Tibial artery (tissue), 4 donors: ENCODE data around the gene NUDT5.

ENCODE experiments used
- DNase-seq, 2 donors: peaks; one replicate each; pipeline ENCODE4 v3.0.0-alpha.2; 2019
- H3K27ac ChIP-seq, 2 donors: fragments of 200-600 bp; sonication (generic) in 1 of 2; 1 replicate in 1 of 2; 2 replicates in 1 of 2; pipeline ENCODE4 v1.5.1; 2018 to 2019; ENCODE audit warnings: mild to moderate bottlenecking in 1 of 2
- H3K27me3 ChIP-seq, 2 donors: fragments of 200-600 bp; sonication (generic) in 1 of 2; one replicate each; pipeline versions ENCODE4 v1.5.1 to v1.6.0; 2016 to 2019
- H3K36me3 ChIP-seq, 3 donors: fragments of 200-600 bp; sonication (generic) in 2 of 3; one replicate each; pipeline ENCODE4 v1.5.1; 2016 to 2019; ENCODE audit warnings: mild to moderate bottlenecking in 2 of 3
- H3K4me1 ChIP-seq, 4 donors: fragments of 200-600 bp; sonication (generic) in 2 of 4; 1 replicate in 3 of 4; 2 replicates in 1 of 4; pipeline ENCODE4 v1.5.1; 2016 to 2019
- H3K4me3 ChIP-seq, 2 donors: fragments of 200-600 bp; sonication (generic) in 1 of 2; 1 replicate in 1 of 2; 2 replicates in 1 of 2; pipeline ENCODE4 v1.5.1; 2018 to 2019; ENCODE audit warnings: mild to moderate bottlenecking in 2 of 2
- H3K9me3 ChIP-seq, 3 donors: fragments of 200-600 bp; sonication (generic) in 1 of 3; one replicate each; pipeline ENCODE4 v1.5.1; 2016 to 2019
- CTCF ChIP-seq, 2 experiments: fragments of 200-600 bp in 1 of 2; fragments of 450-650 bp in 1 of 2; IDR thresholded peaks; one replicate each; pipeline ENCODE4 v1.5.1; 2017 to 2019; ENCODE audit warnings: antibody characterized with exemption in 2 of 2, mild to moderate bottlenecking in 1 of 2, moderate library complexity in 1 of 2
- intact Hi-C: fragments of 100-400 bp; cut with DNase I; formaldehyde crosslinking; loops from one replicate; pipeline ENCODE4 v1.15.0; 2023; ENCODE audit warnings: low total_unique reads

The NUDT5 gene

GRCh38 chr10:12187321-12187905 is 8.3 kb downstream of the NUDT5 start:
- intact Hi-C loops = no loop called here
- Histone ChIP-seq H3K27ac (no peak overlapping the region), H3K36me3 (peaks cover 19 to 45% (median 34%) of the 10 kb centered on the region in 3 donors), H3K4me3 (no peak overlapping the region), H3K9me3 (no peaks in the 10 kb centered on the region), H3K27me3 (no peaks in the 10 kb centered on the region), H3K4me1 (peaks cover 0 to 25% (median 0%) of the 10 kb centered on the region in 4 donors)
- no peak for TF ChIP-seq CTCF (IDR thresholded peaks at IDR 0.05)
- no peak for DNase-seq

DNA sequence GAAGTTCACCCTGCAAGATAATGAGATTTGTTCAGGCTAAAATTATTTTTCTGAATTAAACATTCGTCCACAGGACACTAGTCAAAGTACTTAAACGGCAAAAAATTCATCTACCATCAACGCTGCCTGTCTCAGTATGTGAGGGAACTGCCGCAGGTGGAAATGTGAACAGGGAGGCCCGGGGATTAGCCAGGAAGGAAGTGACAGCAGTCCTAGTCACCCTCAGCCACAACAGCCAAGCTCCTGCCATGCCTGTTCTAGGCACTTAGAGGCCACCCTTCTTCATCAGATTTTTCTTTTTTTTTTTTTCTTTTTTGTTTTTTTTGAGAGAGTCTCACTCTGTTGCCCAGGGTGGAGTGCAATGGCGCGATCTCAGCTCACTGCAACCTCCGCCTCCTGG is 9.4 kb downstream of the NUDT5 start:
- Histone ChIP-seq H3K9me3 (no peaks in the 10 kb centered on the region), H3K36me3 (peaks cover 20 to 53% (median 41%) of the 10 kb centered on the region in 3 donors), H3K27me3 (no peaks in the 10 kb centered on the region), H3K27ac (no peak overlapping the region), H3K4me1 (peaks cover 0 to 18% (median 0%) of the 10 kb centered on the region in 4 donors), H3K4me3 (no peak overlapping the region)
- DNase-seq = no peak
- TF ChIP-seq CTCF (IDR thresholded peaks at IDR 0.05) = no peak
- intact Hi-C loops = no loop called here

DNA sequence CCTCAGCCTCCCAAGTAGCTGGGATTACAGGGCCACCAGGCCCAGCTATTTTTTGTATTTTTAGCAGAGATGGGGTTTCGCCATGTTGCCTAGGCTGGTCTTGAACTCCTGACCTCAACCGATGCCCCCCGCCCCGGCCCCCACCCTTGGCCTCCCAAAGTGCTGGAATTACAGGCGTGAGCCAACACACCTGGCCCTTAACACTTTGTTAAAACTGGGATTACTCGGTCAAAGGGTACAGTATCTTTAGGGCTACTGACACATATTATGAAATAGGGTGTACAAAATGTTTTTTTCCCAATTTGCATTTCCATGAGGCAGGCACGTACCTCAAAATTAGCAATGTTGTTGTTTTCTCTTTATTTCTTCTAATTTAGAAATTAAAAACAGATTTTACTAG is 11.5 kb downstream of the NUDT5 start:
- no peak for TF ChIP-seq CTCF (IDR thresholded peaks at IDR 0.05)
- Histone ChIP-seq H3K27ac (no peak overlapping the region), H3K36me3 (peaks cover 33 to 72% (median 63%) of the 10 kb centered on the region in 3 donors), H3K4me1 (peaks cover 0 to 3% (median 0%) of the 10 kb centered on the region in 4 donors), H3K4me3 (no peak overlapping the region), H3K9me3 (no peaks in the 10 kb centered on the region), H3K27me3 (no peaks in the 10 kb centered on the region)
- intact Hi-C loops = no loop called here
- DNase-seq = no peak

- no peak for DNase-seq
- H3K4me1 ChIP-seq = no peaks in the 10 kb centered on the region
- no peak overlapping the region for H3K4me3 ChIP-seq
- no peaks in the 10 kb centered on the region for H3K27me3 ChIP-seq
- intact Hi-C loops = no loop called here
- no peak for TF ChIP-seq CTCF (IDR thresholded peaks at IDR 0.05)
- peaks cover 47 to 92% (median 85%) of the 10 kb centered on the region in 3 donors for H3K36me3 ChIP-seq
- H3K27ac ChIP-seq = no peak overlapping the region
- H3K9me3 ChIP-seq = no peaks in the 10 kb centered on the region
These were observed 14.5 kb downstream of the NUDT5 start for GRCh38 chr10:12181065-12181775.

DNA sequence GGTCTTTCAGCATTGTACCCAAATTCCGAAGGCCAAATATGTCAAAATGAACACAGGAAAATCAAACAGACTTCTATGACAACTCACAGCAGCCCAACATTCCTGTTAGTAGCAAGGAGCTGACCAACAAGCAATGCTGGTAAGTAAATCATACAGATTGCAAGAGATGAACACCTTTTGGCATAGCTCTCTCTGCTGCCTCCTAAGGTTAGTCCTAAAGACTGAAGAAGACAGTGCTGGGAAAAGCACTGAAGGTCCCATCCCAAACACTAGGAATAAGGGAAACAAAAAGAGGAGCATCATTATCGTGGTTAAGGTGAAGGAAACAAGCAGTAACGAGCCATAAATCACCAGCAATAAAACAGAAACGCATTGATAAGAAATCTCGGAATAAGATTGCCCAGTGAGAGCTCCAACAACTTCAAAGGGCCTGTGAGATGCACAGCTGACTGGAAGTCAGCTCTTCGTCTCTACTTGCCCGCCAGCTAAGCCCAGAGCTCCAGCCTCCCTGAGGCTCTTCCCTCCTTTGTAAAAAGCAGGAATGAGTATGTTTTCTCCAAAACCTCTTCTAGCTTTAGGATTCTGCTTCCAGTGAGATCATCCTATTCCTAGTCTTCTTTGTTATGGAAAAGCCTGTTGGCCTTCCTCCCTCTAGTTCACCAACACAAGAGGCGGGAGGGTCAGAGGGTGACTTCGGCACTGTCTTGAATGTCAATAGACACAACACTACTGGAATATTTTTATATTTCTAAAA is 15.3 kb downstream of the NUDT5 start:
- Histone ChIP-seq H3K9me3 (no peaks in the 10 kb centered on the region), H3K27me3 (no peaks in the 10 kb centered on the region), H3K4me3 (no peak overlapping the region), H3K36me3 (peaks cover 54 to 92% (median 87%) of the 10 kb centered on the region in 3 donors), H3K27ac (no peak overlapping the region), H3K4me1 (no peaks in the 10 kb centered on the region)
- intact Hi-C loops = no loop called here
- TF ChIP-seq CTCF (IDR thresholded peaks at IDR 0.05) = no peak
- DNase-seq = no peak
